CD14-positive monocyte (primary cell): Measurements from ENCODE around the gene MASP1. TPM values are rescaled to one million over a fixed set of nuclear protein-coding genes. Genes with fewer than 3 reads are reported as not detected.

ENCODE experiments used
- DNase-seq, 3 donors: peaks; one replicate each; pipeline ENCODE4 v3.0.0-alpha.2; 2011 to 2022
- H2AFZ ChIP-seq: 2 replicates; pipeline ENCODE4 v1.6.0; 2012; ENCODE audit warnings: mild to moderate bottlenecking, low read depth, low read length, inconsistent platforms; ENCODE audit not compliant: insufficient read depth, poor library complexity, severe bottlenecking
- H3K27ac ChIP-seq, 2 donors: 1 replicate in 1 of 2; 2 replicates in 1 of 2; pipeline ENCODE4 v1.5.1; 2012 to 2013; ENCODE audit warnings: low read length in 2 of 2, control low read depth in 1 of 2, inconsistent platforms in 1 of 2, low read depth in 1 of 2, mild to moderate bottlenecking in 1 of 2
- H3K27me3 ChIP-seq, 2 donors: one replicate each; pipeline versions ENCODE4 v1.6.0 to v1.6.1; 2011 to 2013; ENCODE audit warnings: low read length in 2 of 2; ENCODE audit not compliant: control insufficient read depth in 2 of 2, insufficient read depth in 2 of 2
- H3K36me3 ChIP-seq, 2 donors: replicated peaks in 1 of 2; 1 replicate in 1 of 2; 2 replicates in 1 of 2; pipeline versions ENCODE4 v1.5.1 to v1.6.1; 2012 to 2013; ENCODE audit warnings: low read length in 2 of 2, control low read depth in 1 of 2, inconsistent platforms in 1 of 2, mild to moderate bottlenecking in 1 of 2; ENCODE audit not compliant: insufficient read depth in 2 of 2, control insufficient read depth in 1 of 2
- H3K4me1 ChIP-seq, 2 donors: 1 replicate in 1 of 2; 2 replicates in 1 of 2; pipeline versions ENCODE4 v1.5.1 to v1.6.1; 2012 to 2013; ENCODE audit warnings: low read length in 2 of 2, control low read depth in 1 of 2, inconsistent platforms in 1 of 2, mild to moderate bottlenecking in 1 of 2, moderate library complexity in 1 of 2; ENCODE audit not compliant: insufficient read depth in 2 of 2, control insufficient read depth in 1 of 2
- H3K4me2 ChIP-seq: replicated peaks from 2 replicates; pipeline ENCODE3; 2012; ENCODE audit warnings: low read length, moderate library complexity, mild to moderate bottlenecking; ENCODE audit not compliant: poor library complexity, severe bottlenecking; ENCODE audit errors: extremely low read depth
- H3K4me3 ChIP-seq, 3 experiments: fragments of 200-600 bp in 1 of 3; sonication (generic) in 1 of 3; replicated peaks in 1 of 3; 1 replicate in 2 of 3; 2 replicates in 1 of 3; pipeline ENCODE4 v1.5.1; 2011 to 2013; ENCODE audit warnings: low read length in 3 of 3, mild to moderate bottlenecking in 3 of 3, control low read depth in 2 of 3, low read depth in 2 of 3, inconsistent platforms in 1 of 3, moderate library complexity in 1 of 3
- H3K79me2 ChIP-seq: 2 replicates; pipeline ENCODE4 v1.6.0; 2012; ENCODE audit warnings: mild to moderate bottlenecking, control low read depth, inconsistent platforms, low read length, moderate library complexity; ENCODE audit not compliant: insufficient read depth
- H3K9ac ChIP-seq: 2 replicates; pipeline ENCODE4 v1.6.0; 2017; ENCODE audit warnings: low read length, mild to moderate bottlenecking; ENCODE audit not compliant: insufficient read depth, poor library complexity, severe bottlenecking
- H3K9me3 ChIP-seq, 2 donors: replicated peaks in 1 of 2; 1 replicate in 1 of 2; 2 replicates in 1 of 2; pipeline versions ENCODE4 v1.5.1 to v1.6.1; 2012 to 2013; ENCODE audit warnings: low read length in 2 of 2, control low read depth in 1 of 2; ENCODE audit not compliant: control insufficient read depth in 1 of 2, insufficient read depth in 1 of 2
- H4K20me1 ChIP-seq: 2 replicates; pipeline ENCODE4 v1.6.0; 2012; ENCODE audit warnings: mild to moderate bottlenecking, low read length, control low read depth, moderate library complexity; ENCODE audit not compliant: insufficient read depth
- H3K27ac Mint-ChIP-seq, 7 donors: one replicate each; pipeline ENCODE4 v1.8.0; 2020; ENCODE audit warnings: mild to moderate bottlenecking in 7 of 7, mixed read lengths in 7 of 7, moderate library complexity in 6 of 7, inconsistent platforms in 2 of 7
- H3K27me3 Mint-ChIP-seq, 3 donors: one replicate each; pipeline ENCODE4 v1.8.0; 2021 to 2022; ENCODE audit warnings: low read depth in 3 of 3, mild to moderate bottlenecking in 3 of 3, mixed read lengths in 3 of 3, moderate library complexity in 3 of 3, inconsistent platforms in 1 of 3
- H3K36me3 Mint-ChIP-seq, 2 donors: one replicate each; pipeline ENCODE4 v1.8.0; 2020; ENCODE audit warnings: mixed read lengths in 2 of 2, inconsistent platforms in 1 of 2, mild to moderate bottlenecking in 1 of 2
- H3K4me1 Mint-ChIP-seq: one replicate; pipeline ENCODE4 v1.8.0; 2020; ENCODE audit warnings: mild to moderate bottlenecking, mixed read lengths
- H3K4me3 Mint-ChIP-seq, 2 donors: one replicate each; pipeline ENCODE4 v1.8.0; 2020; ENCODE audit warnings: mild to moderate bottlenecking in 2 of 2, mixed read lengths in 2 of 2, moderate library complexity in 1 of 2
- H3K9me3 Mint-ChIP-seq, 7 donors: one replicate each; pipeline ENCODE4 v1.8.0; 2020 to 2022; ENCODE audit warnings: mixed read lengths in 7 of 7, mild to moderate bottlenecking in 6 of 7, moderate library complexity in 6 of 7, inconsistent platforms in 2 of 7
- WGBS: methylation state at CpG from one replicate; pipeline ENCODE4 v1.1.5; 2013; ENCODE audit warnings: missing lambda C conversion rate; ENCODE audit not compliant: insufficient coverage; 5-methylcytosine and 5-hydroxymethylcytosine counted together
- intact Hi-C, 2 donors: fragments of 100-400 bp; cut with micrococcal nuclease; formaldehyde crosslinking; loops; one replicate each; pipeline versions ENCODE4 v1.15.0 to v1.15.1; 2023
- polyA plus RNA-seq, 3 donors: library from polyadenylated mRNA; depleted of rRNA in 1 of 3; unstranded in 2 of 3; stranded (reverse) in 1 of 3; fragments of 300-500 nt in 2 of 3; fragments of >200 nt in 1 of 3; fragmentation: Illumina TruSeq in 2 of 3; gene quantifications; 1 replicate in 2 of 3; 2 replicates in 1 of 3; pipeline ENCODE4 v1.2.3, GENCODE V29; 2012 to 2021
- TF ChIP-seq, protein P1 (sequence below): fragments of 200-600 bp; IDR thresholded peaks from one replicate; pipeline ENCODE4 v1.8.0; 2022; ENCODE audit warnings: antibody characterized with exemption, mild to moderate bottlenecking

MASP1 gene
- polyA plus RNA-seq, 3 donors: not detected

DNA sequence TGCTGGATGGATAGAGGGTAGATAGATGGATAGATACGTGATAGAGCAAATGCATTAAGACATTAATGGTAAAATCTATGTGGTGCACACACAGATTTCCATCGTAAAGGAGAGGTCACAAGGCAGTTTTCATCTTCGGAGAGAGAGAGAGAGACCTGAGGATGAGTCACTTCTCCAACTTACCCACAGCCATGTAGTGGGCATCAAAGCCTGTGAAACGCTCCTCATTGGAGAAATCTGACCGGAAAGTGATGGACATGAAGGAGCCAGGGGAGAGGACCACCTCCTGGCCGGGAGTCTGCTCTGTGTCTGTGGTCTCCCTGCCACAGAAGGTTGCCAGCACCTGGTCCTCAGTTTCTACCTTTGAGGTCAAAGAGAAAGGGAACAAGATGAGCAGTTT lies 29.2 kb downstream of the MASP1 start:
- Mint-ChIP-seq H3K27ac (no peak overlapping the region), H3K4me3 (no peak overlapping the region), H3K9me3 (peaks cover 0 to 5% (median 0%) of the 10 kb centered on the region in 7 donors), H3K27me3 (peaks cover 0 to 3% (median 2%) of the 10 kb centered on the region in 3 donors), H3K36me3 (no peaks in the 10 kb centered on the region), H3K4me1 (no peaks in the 10 kb centered on the region)
- no peaks in the 10 kb centered on the region for H3K4me1 ChIP-seq
- H3K27ac ChIP-seq: no peak overlapping the region
- H3K4me2 ChIP-seq: no peak overlapping the region
- no peak for DNase-seq
- H4K20me1 ChIP-seq: no peaks in the 10 kb centered on the region
- TF ChIP-seq, protein P1, sequence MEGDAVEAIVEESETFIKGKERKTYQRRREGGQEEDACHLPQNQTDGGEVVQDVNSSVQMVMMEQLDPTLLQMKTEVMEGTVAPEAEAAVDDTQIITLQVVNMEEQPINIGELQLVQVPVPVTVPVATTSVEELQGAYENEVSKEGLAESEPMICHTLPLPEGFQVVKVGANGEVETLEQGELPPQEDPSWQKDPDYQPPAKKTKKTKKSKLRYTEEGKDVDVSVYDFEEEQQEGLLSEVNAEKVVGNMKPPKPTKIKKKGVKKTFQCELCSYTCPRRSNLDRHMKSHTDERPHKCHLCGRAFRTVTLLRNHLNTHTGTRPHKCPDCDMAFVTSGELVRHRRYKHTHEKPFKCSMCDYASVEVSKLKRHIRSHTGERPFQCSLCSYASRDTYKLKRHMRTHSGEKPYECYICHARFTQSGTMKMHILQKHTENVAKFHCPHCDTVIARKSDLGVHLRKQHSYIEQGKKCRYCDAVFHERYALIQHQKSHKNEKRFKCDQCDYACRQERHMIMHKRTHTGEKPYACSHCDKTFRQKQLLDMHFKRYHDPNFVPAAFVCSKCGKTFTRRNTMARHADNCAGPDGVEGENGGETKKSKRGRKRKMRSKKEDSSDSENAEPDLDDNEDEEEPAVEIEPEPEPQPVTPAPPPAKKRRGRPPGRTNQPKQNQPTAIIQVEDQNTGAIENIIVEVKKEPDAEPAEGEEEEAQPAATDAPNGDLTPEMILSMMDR: no peak
- no peak overlapping the region for H2AFZ ChIP-seq
- no peaks in the 10 kb centered on the region for H3K36me3 ChIP-seq
- no peak overlapping the region for H3K9ac ChIP-seq
- intact Hi-C loops: no loop called here
- 83% methylated on average over 1 of the region's 6 CpGs for WGBS
- H3K79me2 ChIP-seq: no peaks in the 10 kb centered on the region
- no peaks in the 10 kb centered on the region for H3K27me3 ChIP-seq
- H3K9me3 ChIP-seq: peaks cover 0 to 3% of the 10 kb centered on the region in 2 donors
- H3K4me3 ChIP-seq: no peak overlapping the region

DNA sequence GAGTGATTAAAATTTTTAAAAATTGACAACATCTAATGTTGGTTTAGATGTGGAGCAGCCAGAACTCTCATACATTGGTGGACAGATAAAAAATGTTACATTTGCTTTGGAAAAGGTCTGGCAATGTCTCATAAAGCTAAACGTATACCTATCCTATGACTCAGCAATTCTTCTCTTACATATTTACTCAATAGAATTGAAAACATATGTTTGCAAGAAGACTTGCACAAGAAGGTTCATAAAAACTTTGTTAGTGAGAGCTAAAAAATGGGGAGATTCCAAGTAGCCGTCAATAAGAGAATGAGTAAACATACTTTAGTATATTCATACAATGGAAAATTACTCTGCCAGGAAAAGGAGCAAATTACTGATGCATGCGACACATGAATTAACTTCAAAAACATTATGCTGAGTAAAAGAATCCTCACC lies 30.0 kb downstream of the MASP1 start:
- Histone ChIP-seq H3K27ac (no peak overlapping the region), H4K20me1 (no peaks in the 10 kb centered on the region), H3K36me3 (no peaks in the 10 kb centered on the region), H3K27me3 (no peaks in the 10 kb centered on the region), H3K4me1 (no peaks in the 10 kb centered on the region), H3K9me3 (peaks cover 0 to 1% of the 10 kb centered on the region in 2 donors), H3K4me3 (no peak overlapping the region), H3K79me2 (no peaks in the 10 kb centered on the region), H3K4me2 (no peak overlapping the region), H2AFZ (no peak overlapping the region), H3K9ac (no peak overlapping the region)
- no peak for DNase-seq
- Mint-ChIP-seq H3K27ac (no peak overlapping the region), H3K4me1 (no peaks in the 10 kb centered on the region), H3K9me3 (peaks cover 0 to 3% (median 0%) of the 10 kb centered on the region in 7 donors), H3K4me3 (no peak overlapping the region), H3K36me3 (no peaks in the 10 kb centered on the region), H3K27me3 (peaks cover 0 to 3% (median 2%) of the 10 kb centered on the region in 3 donors)
- TF ChIP-seq, protein P1: no peak
- no CpG with 5 or more reads among the region's 3 CpGs for WGBS
- intact Hi-C loops: no loop called here
